ENCODE results near the gene TFDP3.

The TFDP3 gene

GRCh38 chrX:133218329-133218728, at the start of gene TFDP3:
TFDP3 (minus strand) TSS chrX:133218354; CDS start chrX:133218259, 95 bp downstream.
- no peak for TF ChIP-seq CTCF (IDR thresholded peaks at IDR 0.05; ENCODE audit: borderline replicate concordance, control extremely low read depth, extremely low read depth, insufficient read depth, missing control alignments)
- DNase-seq (ENCODE audit: low spot score) = no peak
- in situ Hi-C loops (cut with MboI; ENCODE audit: low sequenced_read_pairs, unreplicated experiment) = no loop called here

- no peak for TF ChIP-seq CTCF (IDR thresholded peaks at IDR 0.05; ENCODE audit: borderline replicate concordance, control extremely low read depth, extremely low read depth, insufficient read depth, missing control alignments)
- in situ Hi-C loops (cut with MboI; ENCODE audit: low sequenced_read_pairs, unreplicated experiment) = no loop called here
- no peak for DNase-seq (ENCODE audit: low spot score)
Measured at GRCh38 chrX:133267621-133268020, 49.5 kb upstream of the TFDP3 start.

GRCh38 chrX:133265331-133265730, 47.2 kb upstream of the TFDP3 start:
- in situ Hi-C loops (cut with MboI; ENCODE audit: low sequenced_read_pairs, unreplicated experiment) = no loop called here
- TF ChIP-seq CTCF (IDR thresholded peaks at IDR 0.05; ENCODE audit: borderline replicate concordance, control extremely low read depth, extremely low read depth, insufficient read depth, missing control alignments) = no peak
- no peak for DNase-seq (ENCODE audit: low spot score)

- no peak for TF ChIP-seq CTCF (IDR thresholded peaks at IDR 0.05; ENCODE audit: borderline replicate concordance, control extremely low read depth, extremely low read depth, insufficient read depth, missing control alignments)
- in situ Hi-C loops (cut with MboI; ENCODE audit: low sequenced_read_pairs, unreplicated experiment) = no loop called here
- no peak for DNase-seq (ENCODE audit: low spot score)
Measured at GRCh38 chrX:133258481-133258880, 40.3 kb upstream of the TFDP3 start.

GRCh38 chrX:133254666-133255065, 36.5 kb upstream of the TFDP3 start:
- no peak for DNase-seq (ENCODE audit: low spot score)
- TF ChIP-seq CTCF (IDR thresholded peaks at IDR 0.05; ENCODE audit: borderline replicate concordance, control extremely low read depth, extremely low read depth, insufficient read depth, missing control alignments) = no peak
- in situ Hi-C loops (cut with MboI; ENCODE audit: low sequenced_read_pairs, unreplicated experiment) = no loop called here

- no peak for DNase-seq (ENCODE audit: low spot score)
- no peak for TF ChIP-seq CTCF (IDR thresholded peaks at IDR 0.05; ENCODE audit: borderline replicate concordance, control extremely low read depth, extremely low read depth, insufficient read depth, missing control alignments)
- in situ Hi-C loops (cut with MboI; ENCODE audit: low sequenced_read_pairs, unreplicated experiment) = no loop called here
Measured at GRCh38 chrX:133251204-133251603, 33.0 kb upstream of the TFDP3 start.
